ENCODE results near the gene CLIC1. TPM values are rescaled to one million over a fixed set of nuclear protein-coding genes. Genes with fewer than 3 reads are reported as not detected.

CLIC1 gene
- total RNA-seq, 1 donor from 2014 or later, result 234 TPM

DNA sequence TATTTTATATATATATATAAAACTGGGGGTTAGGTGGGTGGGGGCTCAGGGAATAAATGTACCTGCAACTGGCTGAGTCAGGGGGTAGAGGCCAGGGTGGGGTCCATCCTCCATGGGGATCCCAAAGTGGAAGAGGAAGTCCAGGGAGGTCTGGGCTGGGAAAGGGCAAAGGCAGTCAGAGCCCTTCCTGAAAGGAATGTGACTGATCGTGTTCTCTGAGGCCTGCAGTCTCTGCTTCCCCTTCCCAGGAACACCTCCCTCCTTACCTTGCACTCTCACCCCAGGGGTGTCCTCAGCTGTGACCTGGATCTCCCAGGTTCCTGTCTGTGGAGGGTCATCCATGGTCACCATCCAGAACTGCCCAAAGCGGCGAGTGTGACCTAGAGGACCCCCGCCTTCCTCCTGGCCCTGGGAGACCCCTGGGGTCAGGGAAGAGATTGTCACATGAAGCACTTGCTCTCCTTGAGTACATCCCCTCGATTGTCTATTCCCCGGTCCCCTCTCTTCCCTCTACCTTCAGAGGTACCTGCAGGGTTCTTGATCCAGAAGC lies 30.8 kb upstream of the CLIC1 start:
- DNase-seq (ENCODE audit: low spot score), result no peak
- peaks cover 23% of the 10 kb centered on the region for H3K4me1 ChIP-seq
- Mint-ChIP-seq H3K27ac (no peak overlapping the region), H3K4me1 (peaks cover 26% of the 10 kb centered on the region), H3K9me3 (no peaks in the 10 kb centered on the region), H3K36me3 (peaks cover 6% of the 10 kb centered on the region), H3K4me3 (no peak overlapping the region), H3K27me3 (ENCODE audit: insufficient read depth, low read depth) (peaks cover 2% of the 10 kb centered on the region)
- no peaks in the 10 kb centered on the region for H3K9me3 ChIP-seq (ENCODE audit: low read depth)
- H3K27ac ChIP-seq, result no peak overlapping the region
- H3K79me2 ChIP-seq (ENCODE audit: low read depth), result no peaks in the 10 kb centered on the region
- H2AFZ ChIP-seq (replicated peaks), result no peak overlapping the region
- no peaks in the 10 kb centered on the region for H4K20me1 ChIP-seq (ENCODE audit: low read depth)
- H3K4me2 ChIP-seq, result no peak overlapping the region
- no peak overlapping the region for H3K9ac ChIP-seq
- TF ChIP-seq EZH2phosphoT487 (IDR thresholded peaks at IDR 0.05) (no peak), EZH2 (IDR thresholded peaks at IDR 0.05) (no peak)
- TF ChIP-seq, protein P1, sequence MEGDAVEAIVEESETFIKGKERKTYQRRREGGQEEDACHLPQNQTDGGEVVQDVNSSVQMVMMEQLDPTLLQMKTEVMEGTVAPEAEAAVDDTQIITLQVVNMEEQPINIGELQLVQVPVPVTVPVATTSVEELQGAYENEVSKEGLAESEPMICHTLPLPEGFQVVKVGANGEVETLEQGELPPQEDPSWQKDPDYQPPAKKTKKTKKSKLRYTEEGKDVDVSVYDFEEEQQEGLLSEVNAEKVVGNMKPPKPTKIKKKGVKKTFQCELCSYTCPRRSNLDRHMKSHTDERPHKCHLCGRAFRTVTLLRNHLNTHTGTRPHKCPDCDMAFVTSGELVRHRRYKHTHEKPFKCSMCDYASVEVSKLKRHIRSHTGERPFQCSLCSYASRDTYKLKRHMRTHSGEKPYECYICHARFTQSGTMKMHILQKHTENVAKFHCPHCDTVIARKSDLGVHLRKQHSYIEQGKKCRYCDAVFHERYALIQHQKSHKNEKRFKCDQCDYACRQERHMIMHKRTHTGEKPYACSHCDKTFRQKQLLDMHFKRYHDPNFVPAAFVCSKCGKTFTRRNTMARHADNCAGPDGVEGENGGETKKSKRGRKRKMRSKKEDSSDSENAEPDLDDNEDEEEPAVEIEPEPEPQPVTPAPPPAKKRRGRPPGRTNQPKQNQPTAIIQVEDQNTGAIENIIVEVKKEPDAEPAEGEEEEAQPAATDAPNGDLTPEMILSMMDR (IDR thresholded peaks at IDR 0.05), result no peak
- peaks cover 18% of the 10 kb centered on the region for H3F3A ChIP-seq (ENCODE audit: low read depth)
- no peaks in the 10 kb centered on the region for H3K36me3 ChIP-seq
- H3K4me3 ChIP-seq, result no peak overlapping the region
- no peaks in the 10 kb centered on the region for H3K27me3 ChIP-seq

DNA sequence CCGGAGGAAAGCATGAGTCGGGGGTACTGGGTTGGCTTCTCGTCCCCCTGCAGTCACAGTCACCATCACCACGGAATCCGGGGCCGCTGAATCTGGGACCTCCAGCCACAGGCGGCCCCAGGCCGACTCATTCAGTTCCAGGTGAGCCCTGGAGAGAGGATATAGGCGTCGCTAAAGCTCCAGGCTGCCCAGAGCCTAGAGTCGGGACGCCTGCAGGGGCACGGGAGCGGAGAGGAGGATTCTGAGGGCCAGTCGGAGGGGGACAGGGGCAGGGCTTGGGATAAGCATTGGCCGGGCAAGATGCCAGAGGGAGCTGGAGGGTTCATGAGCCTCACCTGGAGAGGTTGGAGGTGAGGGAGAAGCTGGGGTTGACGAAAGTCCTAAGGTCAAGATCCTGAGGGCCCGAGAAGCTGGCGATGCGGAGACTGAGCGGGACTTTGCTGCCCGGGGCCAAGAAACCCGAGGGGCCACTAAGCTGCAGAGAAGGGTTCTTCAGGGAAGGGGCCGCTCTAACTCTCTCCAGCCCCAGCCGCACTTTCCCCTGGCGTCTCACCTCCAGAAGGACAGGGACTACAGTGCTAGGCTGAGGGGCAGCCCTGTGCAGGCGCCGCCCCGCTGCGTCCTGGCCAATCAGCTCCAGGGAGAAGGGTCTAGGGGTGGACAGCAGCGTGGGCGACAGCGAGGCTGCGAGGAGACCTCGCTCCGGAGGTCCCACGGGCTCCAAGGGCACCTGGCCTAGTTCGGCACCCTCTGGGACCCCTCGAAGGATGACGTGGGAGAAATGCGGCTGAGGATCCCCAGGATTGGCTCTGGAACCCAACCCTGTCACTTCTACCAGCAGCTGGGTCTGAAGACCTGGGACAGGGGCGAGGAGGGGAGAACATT lies 29.8 kb upstream of the CLIC1 start:
- Histone ChIP-seq H3K4me1 (peaks cover 23% of the 10 kb centered on the region), H3K9ac (no peak overlapping the region), H3K4me2 (peak overlapping the region; percentile 37), H3K27ac (no peak overlapping the region), H4K20me1 (ENCODE audit: low read depth) (no peaks in the 10 kb centered on the region), H3K79me2 (ENCODE audit: low read depth) (no peaks in the 10 kb centered on the region), H3K9me3 (ENCODE audit: low read depth) (no peaks in the 10 kb centered on the region), H2AFZ (replicated peaks) (no peak overlapping the region), H3F3A (ENCODE audit: low read depth) (peaks cover 18% of the 10 kb centered on the region), H3K36me3 (no peaks in the 10 kb centered on the region), H3K27me3 (no peaks in the 10 kb centered on the region), H3K4me3 (no peak overlapping the region)
- Mint-ChIP-seq H3K27me3 (ENCODE audit: insufficient read depth, low read depth) (peaks cover 3% of the 10 kb centered on the region), H3K27ac (no peak overlapping the region), H3K36me3 (peaks cover 12% of the 10 kb centered on the region), H3K4me1 (peaks cover 32% of the 10 kb centered on the region), H3K9me3 (no peaks in the 10 kb centered on the region), H3K4me3 (no peak overlapping the region)
- no peak for TF ChIP-seq EZH2 (IDR thresholded peaks at IDR 0.05)
- no peak for TF ChIP-seq EZH2phosphoT487 (IDR thresholded peaks at IDR 0.05)
- TF ChIP-seq, protein P1 (IDR thresholded peaks at IDR 0.05), result no peak
- DNase-seq (ENCODE audit: low spot score), result peak; percentile 35

DNA sequence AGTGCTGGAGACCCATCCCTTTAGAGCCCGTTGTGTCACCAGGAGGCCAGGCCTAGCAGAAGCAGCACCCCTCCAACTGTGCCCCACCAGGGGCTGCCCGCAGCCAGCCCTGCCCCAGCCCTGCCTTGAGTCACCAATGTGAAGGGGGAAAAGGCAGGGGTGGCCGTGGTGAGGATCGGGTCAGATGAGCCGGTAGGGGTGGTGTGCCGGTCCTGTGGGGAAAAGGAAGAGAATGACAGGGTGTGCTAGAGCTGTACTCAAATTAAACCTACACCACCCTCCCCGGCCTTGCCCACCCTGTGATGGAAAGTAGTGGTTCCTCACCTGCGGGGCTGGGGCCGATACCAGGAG lies 29.2 kb upstream of the CLIC1 start:
- Histone ChIP-seq H3K4me1 (peaks cover 23% of the 10 kb centered on the region), H3K4me3 (no peak overlapping the region), H3K79me2 (ENCODE audit: low read depth) (no peaks in the 10 kb centered on the region), H3F3A (ENCODE audit: low read depth) (peaks cover 18% of the 10 kb centered on the region), H3K9ac (no peak overlapping the region), H4K20me1 (ENCODE audit: low read depth) (no peaks in the 10 kb centered on the region), H3K9me3 (ENCODE audit: low read depth) (no peaks in the 10 kb centered on the region), H3K27ac (no peak overlapping the region), H2AFZ (replicated peaks) (no peak overlapping the region), H3K4me2 (no peak overlapping the region), H3K36me3 (no peaks in the 10 kb centered on the region), H3K27me3 (no peaks in the 10 kb centered on the region)
- DNase-seq (ENCODE audit: low spot score), result no peak
- Mint-ChIP-seq H3K36me3 (peaks cover 18% of the 10 kb centered on the region), H3K9me3 (no peaks in the 10 kb centered on the region), H3K4me1 (peaks cover 32% of the 10 kb centered on the region), H3K27me3 (ENCODE audit: insufficient read depth, low read depth) (peaks cover 3% of the 10 kb centered on the region), H3K4me3 (no peak overlapping the region), H3K27ac (peak overlapping the region; percentile 42)
- TF ChIP-seq, protein P1 (IDR thresholded peaks at IDR 0.05), result no peak
- TF ChIP-seq EZH2phosphoT487 (IDR thresholded peaks at IDR 0.05), result no peak
- TF ChIP-seq EZH2 (IDR thresholded peaks at IDR 0.05), result no peak

Data from neural progenitor cell (in vitro differentiated cells).